Astrocyte (in vitro differentiated cells and primary cell): Measurements from ENCODE around the gene FLCN.

Source experiments
- EZH2 ChIP-seq: IDR thresholded peaks from 2 replicates; pipeline ENCODE4 v1.6.1; 2012; ENCODE audit warnings: mild to moderate bottlenecking, low read length, inconsistent platforms; ENCODE audit not compliant: insufficient read depth
- TF ChIP-seq, protein P1 (sequence below): IDR thresholded peaks from 2 replicates; pipeline ENCODE4 v1.5.1; 2011; ENCODE audit warnings: low read depth, mild to moderate bottlenecking, inconsistent platforms, low read length, moderate library complexity; ENCODE audit not compliant: insufficient read depth

DNA sequence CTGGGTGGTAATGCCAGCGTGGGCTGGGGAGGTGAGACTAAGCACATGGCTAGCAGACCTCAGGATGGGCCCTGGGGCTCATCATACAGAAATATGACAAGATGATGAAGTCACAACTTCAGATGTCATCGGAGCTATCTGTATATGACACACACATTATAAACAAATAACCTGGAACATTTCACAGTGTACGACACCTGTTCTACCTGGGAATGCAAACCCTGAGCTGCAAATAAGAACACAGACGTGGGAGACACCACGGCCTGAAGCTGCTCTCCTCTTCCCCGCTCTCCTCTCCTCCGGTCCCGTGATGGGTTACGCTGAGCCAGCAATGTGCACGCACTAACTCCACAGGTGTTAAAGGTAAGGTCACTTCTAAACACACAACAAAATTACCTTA lies 35.7 kb downstream of the FLCN start:
- TF ChIP-seq, protein P1, sequence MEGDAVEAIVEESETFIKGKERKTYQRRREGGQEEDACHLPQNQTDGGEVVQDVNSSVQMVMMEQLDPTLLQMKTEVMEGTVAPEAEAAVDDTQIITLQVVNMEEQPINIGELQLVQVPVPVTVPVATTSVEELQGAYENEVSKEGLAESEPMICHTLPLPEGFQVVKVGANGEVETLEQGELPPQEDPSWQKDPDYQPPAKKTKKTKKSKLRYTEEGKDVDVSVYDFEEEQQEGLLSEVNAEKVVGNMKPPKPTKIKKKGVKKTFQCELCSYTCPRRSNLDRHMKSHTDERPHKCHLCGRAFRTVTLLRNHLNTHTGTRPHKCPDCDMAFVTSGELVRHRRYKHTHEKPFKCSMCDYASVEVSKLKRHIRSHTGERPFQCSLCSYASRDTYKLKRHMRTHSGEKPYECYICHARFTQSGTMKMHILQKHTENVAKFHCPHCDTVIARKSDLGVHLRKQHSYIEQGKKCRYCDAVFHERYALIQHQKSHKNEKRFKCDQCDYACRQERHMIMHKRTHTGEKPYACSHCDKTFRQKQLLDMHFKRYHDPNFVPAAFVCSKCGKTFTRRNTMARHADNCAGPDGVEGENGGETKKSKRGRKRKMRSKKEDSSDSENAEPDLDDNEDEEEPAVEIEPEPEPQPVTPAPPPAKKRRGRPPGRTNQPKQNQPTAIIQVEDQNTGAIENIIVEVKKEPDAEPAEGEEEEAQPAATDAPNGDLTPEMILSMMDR, result no peak
- TF ChIP-seq EZH2, result no peak
